GM19328 (cell line): ENCODE data around the gene LHX4.

Experiments
- ATAC-seq: cut with Tn5 transposase; IDR thresholded peaks from one replicate; pipeline ENCODE4 v1.9.1; 2021; ENCODE audit warnings: mild to moderate bottlenecking, moderate library complexity; ENCODE audit not compliant: unreplicated experiment

The LHX4 gene

GRCh38 chr1:180256341-180257027 is 26.4 kb downstream of the LHX4 start:
- no peak for ATAC-seq

- ATAC-seq, result no peak
Measured at GRCh38 chr1:180257028-180257386, 26.9 kb downstream of the LHX4 start.

GRCh38 chr1:180257486-180257885 is 27.4 kb downstream of the LHX4 start:
- no peak for ATAC-seq

GRCh38 chr1:180258290-180258689 is 28.2 kb downstream of the LHX4 start:
- no peak for ATAC-seq

- ATAC-seq, result no peak
Measured at GRCh38 chr1:180258935-180259334, 28.9 kb downstream of the LHX4 start.

GRCh38 chr1:180259431-180260338 is 29.6 kb downstream of the LHX4 start:
- no peak for ATAC-seq

- no peak for ATAC-seq
Measured at GRCh38 chr1:180260541-180260940, 30.5 kb downstream of the LHX4 start.

- no peak for ATAC-seq
Measured at GRCh38 chr1:180261030-180261429, 31.0 kb downstream of the LHX4 start.

GRCh38 chr1:180261524-180262155 is 31.6 kb downstream of the LHX4 start:
- no peak for ATAC-seq

- no peak for ATAC-seq
Measured at GRCh38 chr1:180262628-180263488, 32.8 kb downstream of the LHX4 start.

GRCh38 chr1:180264595-180264994 is 34.5 kb downstream of the LHX4 start:
- no peak for ATAC-seq

GRCh38 chr1:180265201-180265600 is 35.1 kb downstream of the LHX4 start:
- no peak for ATAC-seq

GRCh38 chr1:180265871-180266270 is 35.8 kb downstream of the LHX4 start:
- no peak for ATAC-seq

- no peak for ATAC-seq
Measured at GRCh38 chr1:180266275-180267210, 36.5 kb downstream of the LHX4 start.

GRCh38 chr1:180267211-180267561 is 37.1 kb downstream of the LHX4 start:
- no peak for ATAC-seq

- ATAC-seq, result no peak
Measured at GRCh38 chr1:180267761-180268555, 37.9 kb downstream of the LHX4 start.

- no peak for ATAC-seq
Measured at GRCh38 chr1:180268556-180269075, 38.6 kb downstream of the LHX4 start.

GRCh38 chr1:180269645-180270529 is 39.8 kb downstream of the LHX4 start:
- ATAC-seq, result no peak
